ENCODE results near the gene SLC24A3. TPM values are rescaled to one million over a fixed set of nuclear protein-coding genes. Genes with fewer than 3 reads are reported as not detected.
A peak's percentile ranks its signal among the peaks of the same experiment; 100 is the strongest.

Gene SLC24A3
- 33.5 TPM for total RNA-seq

DNA sequence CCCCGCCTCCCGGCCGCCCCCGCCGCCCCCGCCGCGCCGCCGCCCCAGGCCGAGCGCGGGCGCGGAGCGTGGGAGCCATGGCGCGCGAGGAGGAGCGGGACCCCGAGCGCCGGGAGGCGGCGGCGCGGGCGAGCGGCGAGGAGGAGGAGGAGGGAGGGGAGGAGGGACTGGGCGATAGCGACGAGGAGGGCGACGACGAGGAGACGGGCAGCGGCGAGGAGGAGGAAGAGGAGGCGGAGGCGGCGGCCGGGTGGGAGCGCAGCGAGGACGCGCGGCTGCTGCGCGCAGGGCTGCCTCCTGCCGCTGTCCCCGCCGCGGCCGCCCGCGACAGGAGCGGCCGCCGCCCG lies at the start of gene SLC24A3:
Gene SLC24A3, plus strand, starts transcription at position 174 of the 347 bp plus-strand sequence.
- peak; percentile 64 for DNase-seq

DNA sequence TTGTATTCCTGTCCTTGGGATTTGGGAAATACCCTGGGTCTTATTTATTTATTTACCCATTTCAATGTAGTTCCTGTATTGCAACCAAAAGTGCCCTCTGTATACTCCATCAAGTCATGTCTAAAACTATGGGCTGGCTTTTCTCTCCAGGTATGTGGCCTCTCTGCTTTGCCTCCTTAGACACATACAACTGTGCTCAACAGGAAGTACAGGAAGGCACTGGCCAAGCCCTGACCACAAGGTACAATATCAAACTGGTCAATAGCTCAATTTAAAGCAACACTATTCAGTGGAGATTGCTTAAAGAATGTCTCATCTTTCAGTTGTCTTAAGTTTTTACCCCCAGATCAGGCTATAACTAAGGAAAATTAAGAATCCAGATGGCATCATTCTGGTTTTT lies 42.3 kb upstream of the SLC24A3 start:
- no peak for DNase-seq

- no peak for DNase-seq
These were observed 39.8 kb upstream of the SLC24A3 start for GRCh38 chr20:19172637-19173036.

DNA sequence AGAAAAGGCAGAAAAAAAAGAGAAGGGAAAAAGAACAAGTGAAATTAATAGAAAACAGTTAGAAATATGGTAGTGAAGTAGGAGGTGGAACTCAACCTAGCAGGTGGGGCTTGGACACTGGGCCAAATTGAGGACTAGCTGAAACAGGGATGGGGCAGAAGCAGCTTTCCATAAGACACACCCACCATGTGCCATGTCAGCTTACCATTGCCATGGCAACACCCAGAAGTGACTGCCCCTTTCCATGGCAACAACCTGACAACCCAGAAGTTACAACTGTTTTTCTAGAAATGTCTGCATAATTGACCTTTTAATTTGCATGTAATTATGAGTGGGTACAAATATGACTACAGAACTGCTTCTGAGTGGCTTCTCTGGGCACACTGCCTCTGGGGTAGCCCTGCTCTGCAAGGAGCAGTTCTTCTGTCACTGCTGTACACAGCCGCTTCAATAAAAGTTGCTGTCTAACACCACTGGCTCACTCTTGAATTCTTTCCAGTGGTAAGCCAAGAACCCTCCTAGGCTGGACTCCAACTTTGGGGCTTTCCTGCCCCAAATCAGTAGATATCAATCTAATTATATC lies 35.9 kb upstream of the SLC24A3 start:
- no peak for DNase-seq

DNA sequence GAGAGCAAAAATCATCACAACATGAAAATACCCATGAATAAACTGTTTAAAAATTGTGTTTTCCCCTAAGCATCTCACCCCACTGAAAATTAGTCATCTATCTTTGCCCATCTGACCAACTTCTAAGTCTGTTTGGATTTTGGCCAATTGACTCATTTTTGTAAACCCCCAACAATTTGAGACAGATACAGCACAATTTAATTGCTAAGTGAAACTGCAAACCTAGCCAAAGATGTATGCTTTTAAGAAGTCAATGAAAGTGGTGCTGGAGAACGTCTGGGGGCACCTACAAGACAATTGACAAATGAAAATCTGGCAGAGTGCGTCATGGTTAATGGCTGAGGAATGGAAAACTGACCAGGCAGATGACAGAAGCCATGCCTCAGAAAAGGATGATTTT lies 30.9 kb upstream of the SLC24A3 start:
- DNase-seq: no peak

- no peak for DNase-seq
These were observed 27.4 kb upstream of the SLC24A3 start for GRCh38 chr20:19185083-19185482.

GRCh38 chr20:19193349-19193748 lies 19.1 kb upstream of the SLC24A3 start:
- no peak for DNase-seq

- peak; percentile 71 for DNase-seq
These were observed 6.5 kb upstream of the SLC24A3 start for GRCh38 chr20:19205981-19206396.

DNA sequence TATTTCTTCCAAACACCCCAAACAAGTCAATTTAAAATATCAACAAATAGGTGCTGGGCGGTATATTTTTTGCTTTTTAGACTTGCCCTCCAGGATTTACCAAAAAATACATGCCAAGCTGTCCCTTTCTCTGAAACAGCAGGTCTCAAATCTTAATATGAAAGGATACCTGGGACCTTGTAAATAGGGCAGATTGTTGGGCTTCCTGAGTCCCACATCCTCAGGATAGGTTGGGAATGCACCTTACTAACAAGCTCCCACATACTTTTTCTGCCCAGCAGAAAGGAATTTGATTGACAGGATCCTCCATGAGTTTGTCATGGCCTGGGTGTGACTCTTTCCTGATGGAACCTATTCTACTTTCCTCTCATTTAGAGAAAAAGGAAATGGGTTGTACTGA lies 4.9 kb upstream of the SLC24A3 start:
- no peak for DNase-seq

- DNase-seq: peak; percentile 54
These were observed 1.9 kb upstream of the SLC24A3 start for GRCh38 chr20:19210391-19211155.

GRCh38 chr20:19211252-19211651 lies 1.2 kb upstream of the SLC24A3 start:
- DNase-seq: no peak

GRCh38 chr20:19211661-19212468 lies 577 bp upstream of the SLC24A3 start:
- peak; percentile 66 for DNase-seq

DNA sequence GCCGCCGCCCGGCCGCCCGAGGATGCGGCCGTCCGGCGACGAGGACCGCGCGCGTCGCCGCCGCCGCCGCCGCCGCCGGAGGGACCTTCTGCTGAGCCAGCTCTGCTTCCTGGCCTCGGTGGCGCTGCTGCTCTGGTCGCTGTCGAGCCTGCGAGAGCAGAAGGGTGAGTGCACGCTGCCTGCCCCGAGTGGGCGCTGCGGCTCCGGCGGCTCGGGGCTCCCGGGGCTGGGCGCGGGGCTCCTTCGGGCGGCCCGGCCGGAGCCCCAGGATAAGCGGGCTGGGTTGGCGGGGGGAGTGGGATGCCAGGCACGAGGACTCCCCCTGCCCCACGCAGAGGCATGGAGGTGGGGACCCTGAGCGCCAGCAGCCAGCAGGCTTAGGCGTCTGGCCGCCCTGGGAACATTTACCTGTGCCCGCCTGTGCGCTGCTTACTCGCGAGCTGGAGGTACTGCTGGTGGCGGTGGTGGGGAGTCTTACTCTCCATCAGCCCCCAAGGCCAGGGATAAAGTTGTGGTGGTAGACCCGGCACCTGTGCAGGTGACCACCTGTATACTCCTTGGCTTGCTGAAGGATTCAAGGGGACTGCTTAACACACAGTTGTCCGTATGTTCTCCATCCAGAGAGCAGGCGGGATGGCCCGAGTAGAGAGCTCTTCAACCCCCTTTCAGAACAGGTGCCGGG lies 520 bp downstream of the SLC24A3 start:
- peak; percentile 86 for DNase-seq

GRCh38 chr20:19213946-19214490 lies 1.6 kb downstream of the SLC24A3 start:
- DNase-seq: no peak

DNA sequence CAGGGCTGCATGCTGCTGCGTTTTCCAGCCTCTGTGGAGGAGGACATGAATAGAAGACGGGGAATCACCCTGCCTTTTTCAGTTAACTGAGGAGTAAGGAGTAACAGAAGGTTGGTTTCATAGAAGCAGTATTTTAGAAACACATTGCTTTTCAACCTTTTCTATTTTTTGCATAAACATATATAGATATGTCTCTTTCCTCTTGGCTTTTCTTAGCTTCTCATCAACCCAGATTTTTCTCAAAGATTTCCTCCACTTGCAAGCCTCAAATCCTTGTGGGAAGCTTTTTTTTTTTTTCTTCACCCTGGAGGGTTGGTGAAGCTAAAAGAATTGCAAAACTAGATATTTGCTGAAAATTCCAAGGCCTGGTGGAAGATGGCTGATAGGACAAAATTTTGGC lies 6.0 kb downstream of the SLC24A3 start:
- no peak for DNase-seq

DNA sequence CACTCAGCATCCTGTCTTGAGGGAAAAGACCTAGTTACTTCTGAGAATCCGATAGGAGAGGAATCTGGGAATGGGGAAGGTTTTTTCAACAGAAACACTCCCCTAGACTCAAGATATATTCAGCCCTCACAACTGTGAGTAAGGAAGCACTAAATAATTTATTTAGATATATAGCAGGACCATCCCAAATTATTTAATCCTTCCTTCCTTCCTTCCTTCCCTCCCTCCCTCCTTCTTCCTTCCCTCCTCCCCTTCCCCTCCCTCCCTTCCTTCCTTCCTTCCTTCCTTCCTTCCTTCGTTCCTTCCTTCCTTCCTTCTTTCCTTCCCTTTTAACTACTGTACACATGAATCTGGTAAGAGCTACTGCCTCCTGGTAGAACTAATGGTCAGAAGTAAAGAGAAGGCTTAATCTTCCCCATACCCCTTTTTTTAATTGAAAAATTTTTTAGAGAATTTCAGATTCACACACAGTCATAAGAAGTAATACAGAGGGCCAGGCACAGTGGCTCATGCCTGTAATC lies 10.1 kb downstream of the SLC24A3 start:
- DNase-seq: no peak

DNA sequence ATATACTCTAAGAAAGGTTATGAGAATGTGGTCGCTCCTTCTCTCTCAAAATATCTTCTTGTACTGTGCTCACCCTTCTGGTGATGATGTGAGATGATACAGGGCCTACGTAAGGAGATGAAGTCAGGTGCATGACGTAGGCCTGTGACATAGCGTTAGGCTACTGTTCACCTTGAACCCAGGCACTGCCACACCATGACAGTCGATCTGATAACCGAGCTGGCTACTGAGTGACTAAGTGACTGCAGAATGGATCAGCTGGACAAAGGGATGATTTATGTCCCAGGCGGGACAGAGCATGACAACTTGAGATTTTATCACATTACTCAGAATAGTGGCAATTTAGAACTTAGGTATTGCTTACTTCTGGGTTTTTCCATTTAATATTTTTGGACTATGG lies 11.2 kb downstream of the SLC24A3 start:
- no peak for DNase-seq

DNA sequence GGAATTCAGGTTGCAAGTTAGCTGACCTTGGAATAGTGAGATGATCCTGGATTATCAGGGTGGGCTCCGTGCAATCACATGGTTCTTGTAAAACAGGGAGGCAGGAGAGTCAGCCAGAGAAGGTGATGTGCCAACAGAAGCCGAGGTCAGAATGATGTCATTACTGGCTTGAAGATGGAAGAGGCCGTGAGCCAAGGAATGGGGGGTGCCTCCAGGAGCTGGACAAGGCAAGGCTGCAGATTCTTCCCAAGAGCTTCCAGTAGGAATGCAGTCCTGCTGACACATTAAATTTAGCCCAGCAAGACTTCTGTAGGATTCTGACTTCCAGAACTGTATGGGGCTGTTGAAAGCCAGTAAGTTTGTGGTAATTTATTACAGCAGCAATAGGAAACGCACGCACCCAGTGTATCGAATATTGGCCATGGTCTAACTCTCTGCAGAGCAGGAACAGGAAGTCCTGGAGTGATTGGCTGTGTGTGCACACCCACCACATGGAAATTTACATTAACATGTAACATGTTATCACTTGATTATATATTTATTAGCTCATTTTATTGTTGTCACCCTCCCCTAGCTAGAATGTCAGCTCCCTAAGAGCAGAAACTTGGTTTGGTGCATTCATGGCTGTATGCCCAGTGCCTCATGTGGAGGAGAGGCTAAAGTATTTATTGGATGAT lies 19.1 kb downstream of the SLC24A3 start:
- DNase-seq: no peak

DNA sequence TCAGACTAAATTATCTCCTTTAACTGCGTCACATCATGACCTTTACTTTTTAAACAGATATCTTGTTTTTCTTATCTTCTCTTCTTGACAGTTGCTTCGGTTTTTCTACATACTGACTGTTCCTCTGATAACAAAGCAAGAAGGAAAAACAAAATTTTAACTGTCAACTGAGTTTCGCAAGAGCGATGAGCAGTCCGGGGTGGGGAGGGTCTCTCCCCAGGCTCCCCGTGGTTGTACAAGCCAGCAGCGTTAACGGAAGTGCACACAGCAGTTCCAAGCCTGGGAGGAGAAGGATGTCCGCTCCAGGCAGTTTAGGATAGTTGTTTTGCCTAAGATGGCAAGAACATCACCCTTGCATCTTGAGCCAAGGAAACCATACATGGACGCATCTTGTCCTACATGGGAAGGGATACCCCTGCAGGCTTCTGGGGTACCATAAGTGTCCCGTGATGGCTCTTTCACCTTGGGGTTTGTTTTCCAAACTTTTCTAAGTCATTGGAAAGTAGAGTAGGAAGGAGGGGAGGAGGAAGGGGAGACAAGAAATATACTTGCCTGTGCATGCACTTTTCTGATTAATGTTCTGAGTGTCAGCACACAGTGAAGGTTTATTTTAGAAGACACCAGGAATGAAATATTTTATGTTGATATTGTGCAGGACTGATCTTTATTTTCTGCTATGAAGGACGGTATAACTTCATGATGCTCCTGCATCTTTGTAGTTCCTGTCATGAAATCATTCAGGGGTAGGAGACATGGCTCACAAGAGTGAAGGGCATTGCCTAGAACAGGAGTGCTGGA lies 20.8 kb downstream of the SLC24A3 start:
- no peak for DNase-seq

DNA sequence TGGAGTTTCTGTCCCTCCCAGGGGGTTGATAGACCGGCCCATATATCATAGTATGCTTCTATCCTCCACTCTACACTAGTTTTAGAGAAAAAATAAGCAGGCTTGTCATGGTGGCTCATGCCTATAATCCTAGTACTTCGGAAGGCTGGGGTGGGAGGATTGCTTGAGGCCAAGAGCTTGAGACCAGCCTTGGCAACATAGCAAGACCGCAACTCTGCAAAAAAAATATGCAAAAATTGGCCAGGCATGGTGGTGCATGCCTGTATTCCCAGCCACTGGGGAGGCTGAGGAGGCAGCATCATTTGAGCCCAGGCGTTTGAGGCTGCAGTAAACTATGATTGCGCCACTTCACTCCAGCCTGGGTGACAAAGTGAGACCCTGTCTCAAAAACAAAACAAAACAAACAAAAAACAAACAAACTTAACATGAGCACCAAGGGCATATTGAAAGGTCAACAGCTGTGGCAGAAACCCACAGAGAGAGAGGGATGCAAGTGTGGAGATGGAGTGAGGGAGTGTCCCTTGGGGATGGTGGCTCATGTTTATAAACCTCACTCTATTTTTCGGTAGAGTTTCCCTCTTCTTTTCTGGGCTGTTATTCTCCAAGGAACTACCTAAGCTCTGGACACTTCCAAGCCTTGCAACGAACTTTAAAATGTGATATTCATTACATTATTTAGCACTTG lies 24.1 kb downstream of the SLC24A3 start:
- no peak for DNase-seq

All from tongue (tissue), 2 donors.